Karpas-422 (cell line): ENCODE results near the gene ARL4A. TPM values are rescaled to one million over a fixed set of nuclear protein-coding genes. Genes with fewer than 3 reads are reported as not detected.
"Not testable (repeated sequence)": the region's sequence is repeated elsewhere in the genome, so short reads cannot be mapped to it uniquely, and the experiment has no call there.

ENCODE experiments used
- DNase-seq: peaks from one replicate; pipeline ENCODE4 v3.0.0-alpha.2; 2015
- H2AFZ ChIP-seq: fragments of 200-600 bp; sonication (generic); 2 replicates; pipeline ENCODE4 v1.6.1; 2014; ENCODE audit warnings: antibody characterized with exemption, low read length, mixed read lengths
- H3K27ac ChIP-seq: fragments of 200-600 bp; sonication (generic); 2 replicates; pipeline ENCODE4 v1.5.1; 2014; ENCODE audit warnings: mild to moderate bottlenecking, low read length, moderate library complexity
- H3K27me3 ChIP-seq: fragments of 200-600 bp; sonication (generic); 2 replicates; pipeline ENCODE4 v1.6.1; 2014; ENCODE audit warnings: low read length, mixed read lengths
- H3K36me3 ChIP-seq: fragments of 200-600 bp; sonication (generic); 2 replicates; pipeline ENCODE4 v1.6.1; 2014; ENCODE audit warnings: low read length, mixed read lengths; ENCODE audit not compliant: insufficient read depth
- H3K4me1 ChIP-seq: fragments of 200-600 bp; sonication (generic); 2 replicates; pipeline ENCODE4 v1.6.1; 2014; ENCODE audit warnings: mild to moderate bottlenecking, low read length, mixed read lengths
- H3K4me2 ChIP-seq: fragments of 200-600 bp; sonication (generic); 2 replicates; pipeline ENCODE4 v1.6.1; 2014; ENCODE audit warnings: low read length, low read depth, mild to moderate bottlenecking; ENCODE audit not compliant: poor library complexity, severe bottlenecking
- H3K4me3 ChIP-seq: fragments of 200-600 bp; sonication (generic); 2 replicates; pipeline ENCODE4 v1.5.1; 2014; ENCODE audit warnings: mild to moderate bottlenecking, antibody characterized with exemption, low read length, mixed read lengths
- H3K79me2 ChIP-seq: fragments of 200-600 bp; sonication (generic); 2 replicates; pipeline ENCODE4 v1.6.1; 2014; ENCODE audit warnings: mild to moderate bottlenecking, low read length, mixed read lengths
- H3K9ac ChIP-seq: fragments of 200-600 bp; sonication (generic); 2 replicates; pipeline ENCODE4 v1.6.0; 2014; ENCODE audit warnings: low read length
- H3K9me2 ChIP-seq: fragments of 200-600 bp; sonication (generic), shearing (Covaris generic); replicated peaks from 2 replicates; pipeline ENCODE4 v1.6.0; 2014; ENCODE audit warnings: mild to moderate bottlenecking, low read length, moderate library complexity; ENCODE audit not compliant: insufficient read depth
- H3K9me3 ChIP-seq: fragments of 300-700, 200-600 bp; sonication (generic); 2 replicates; pipeline ENCODE4 v1.6.1; 2014; ENCODE audit warnings: low read length, mixed read lengths
- H4K20me1 ChIP-seq: fragments of 200-600 bp; sonication (generic); 2 replicates; pipeline ENCODE4 v1.6.1; 2014; ENCODE audit warnings: mild to moderate bottlenecking, antibody characterized with exemption, low read length, low read depth; ENCODE audit not compliant: insufficient read depth
- total RNA-seq: library from RNA; depleted of rRNA; stranded (reverse); fragments of >200 nt; shearing (Covaris generic); gene quantifications from 2 replicates; pipeline ENCODE4 v1.2.3, GENCODE V29; 2014; ENCODE audit warnings: low replicate concordance

The ARL4A gene
- total RNA-seq, 1 experiment from 2014 or later, result not detected

- Histone ChIP-seq H3K4me2 (no peak overlapping the region), H2AFZ (no peak overlapping the region), H3K4me3 (no peak overlapping the region), H4K20me1 (no peaks in the 10 kb centered on the region), H3K27ac (no peak overlapping the region), H3K79me2 (no peaks in the 10 kb centered on the region), H3K9me3 (no peaks in the 10 kb centered on the region), H3K36me3 (no peaks in the 10 kb centered on the region), H3K9me2 (no peaks in the 10 kb centered on the region), H3K4me1 (no peaks in the 10 kb centered on the region), H3K27me3 (no peaks in the 10 kb centered on the region), H3K9ac (no peak overlapping the region)
- DNase-seq, result no peak
Observed at GRCh38 chr7:12643644-12644043, 43.8 kb upstream of the ARL4A start.

DNA sequence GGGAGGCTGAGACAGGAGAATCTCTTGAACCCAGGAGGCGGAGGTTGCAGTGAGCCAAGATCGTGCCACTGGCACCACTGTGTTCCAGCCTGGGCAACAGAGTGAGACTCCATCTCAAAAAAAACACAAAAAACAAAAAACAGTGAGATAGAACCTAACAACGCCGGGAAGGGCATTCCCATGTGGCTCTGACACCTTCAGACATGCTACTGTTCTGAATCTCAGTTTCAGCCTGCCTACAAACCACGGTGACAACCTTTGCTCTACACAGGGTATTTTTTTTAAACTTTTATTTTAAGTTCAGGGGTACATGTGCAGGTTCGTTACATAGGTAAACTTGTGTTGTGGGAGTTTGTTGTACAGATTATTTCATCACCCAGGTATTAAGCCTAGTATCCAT is 42.2 kb upstream of the ARL4A start:
- H3K27ac ChIP-seq, H3K36me3 ChIP-seq, H3K4me2 ChIP-seq, H3K27me3 ChIP-seq, H3K9me2 ChIP-seq, H3K4me3 ChIP-seq, H3K9me3 ChIP-seq, H2AFZ ChIP-seq, H4K20me1 ChIP-seq, DNase-seq, H3K4me1 ChIP-seq, H3K9ac ChIP-seq, H3K79me2 ChIP-seq: not testable (repeated sequence)

DNA sequence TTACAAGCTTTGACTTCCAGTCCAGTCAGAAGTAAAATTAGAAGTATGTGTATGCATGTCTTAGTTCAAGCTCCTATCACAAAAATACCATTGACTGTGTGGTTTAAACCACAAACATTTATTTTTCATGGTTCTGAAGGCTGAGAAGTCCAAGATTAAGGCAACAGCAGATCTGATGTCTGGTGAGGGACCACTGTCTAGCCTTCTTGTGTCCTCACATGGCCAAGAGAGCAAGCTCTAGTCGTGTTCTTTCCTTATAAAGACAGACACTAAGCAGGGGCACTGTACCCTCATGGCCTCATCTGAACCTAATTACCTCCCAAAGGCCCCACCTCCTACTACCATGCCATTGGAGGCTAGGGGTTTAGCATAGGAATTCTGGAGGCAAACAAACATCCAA is 41.3 kb upstream of the ARL4A start:
- no peaks in the 10 kb centered on the region for H3K79me2 ChIP-seq
- no peak overlapping the region for H3K4me2 ChIP-seq
- H2AFZ ChIP-seq, result no peak overlapping the region

GRCh38 chr7:12647364-12648219 is 39.8 kb upstream of the ARL4A start:
- Histone ChIP-seq H3K79me2 (no peaks in the 10 kb centered on the region), H3K27me3 (no peaks in the 10 kb centered on the region), H4K20me1 (no peaks in the 10 kb centered on the region), H3K4me3 (no peak overlapping the region), H3K9ac (no peak overlapping the region), H3K27ac (no peak overlapping the region), H3K9me2 (no peaks in the 10 kb centered on the region), H3K9me3 (no peaks in the 10 kb centered on the region), H3K4me1 (no peaks in the 10 kb centered on the region), H2AFZ (no peak overlapping the region), H3K4me2 (no peak overlapping the region), H3K36me3 (no peaks in the 10 kb centered on the region)
- no peak for DNase-seq

More for the DNA sequence above, 41.3 kb upstream of the ARL4A start:
- no peak for DNase-seq
- Histone ChIP-seq H3K36me3 (no peaks in the 10 kb centered on the region), H3K9ac (no peak overlapping the region), H3K27ac (no peak overlapping the region), H3K4me1 (no peaks in the 10 kb centered on the region), H3K4me3 (no peak overlapping the region), H3K9me2 (no peaks in the 10 kb centered on the region), H3K9me3 (no peaks in the 10 kb centered on the region), H4K20me1 (no peaks in the 10 kb centered on the region), H3K27me3 (no peaks in the 10 kb centered on the region)

DNA sequence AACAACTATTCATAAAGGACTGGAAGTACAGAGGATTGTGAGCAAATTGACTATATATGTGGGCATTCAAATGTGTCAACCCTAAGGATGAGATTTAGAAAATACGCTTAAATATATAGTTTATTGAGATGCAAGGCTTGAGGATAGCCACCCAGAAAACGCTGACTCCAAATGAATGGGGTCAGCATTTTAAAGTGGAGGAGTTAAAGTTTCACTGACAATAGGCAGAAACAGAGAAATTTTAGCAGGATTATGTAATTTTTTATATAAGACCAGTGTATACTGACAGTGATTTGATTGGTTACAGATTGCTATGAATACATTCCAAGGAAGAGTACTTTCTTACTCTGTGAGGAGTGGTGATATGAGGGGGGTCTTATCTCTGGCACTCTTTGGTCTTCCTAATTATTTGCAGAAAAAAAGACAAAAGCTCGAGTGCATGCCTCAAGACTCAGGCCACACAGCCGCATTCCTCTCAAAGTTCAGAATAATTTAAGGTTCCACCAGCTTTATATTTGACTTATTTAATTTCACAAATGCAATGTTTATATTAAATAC is 38.6 kb upstream of the ARL4A start:
- Histone ChIP-seq H3K9me2 (no peaks in the 10 kb centered on the region), H3K4me1 (no peaks in the 10 kb centered on the region), H4K20me1 (no peaks in the 10 kb centered on the region), H3K4me2 (no peak overlapping the region), H3K27me3 (no peaks in the 10 kb centered on the region; the same call in 1 of the 2 replicates), H3K9ac (no peak overlapping the region), H2AFZ (no peak overlapping the region), H3K36me3 (no peaks in the 10 kb centered on the region), H3K27ac (no peak overlapping the region), H3K9me3 (no peaks in the 10 kb centered on the region), H3K4me3 (no peak overlapping the region), H3K79me2 (no peaks in the 10 kb centered on the region)
- DNase-seq, result no peak

DNA sequence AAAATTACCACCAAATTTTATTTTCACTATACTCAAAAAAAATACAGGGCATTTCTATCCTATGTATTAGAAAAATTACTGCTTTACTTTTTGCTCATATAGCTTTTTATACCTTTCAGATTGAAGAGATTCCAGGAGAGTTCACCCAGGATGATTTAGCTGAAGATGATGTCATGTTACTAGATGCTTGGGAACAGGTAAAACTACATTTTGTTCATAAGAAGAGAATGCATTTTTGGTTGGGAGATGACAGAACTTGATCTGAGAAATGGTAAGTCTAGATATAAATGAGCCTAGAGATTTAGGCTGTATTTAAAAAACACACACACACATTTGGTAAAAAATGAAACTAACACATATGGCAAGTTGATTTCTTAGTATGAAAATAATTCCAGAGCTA is 38.1 kb upstream of the ARL4A start:
- H3K36me3 ChIP-seq, result no peaks in the 10 kb centered on the region
- H3K79me2 ChIP-seq, result no peaks in the 10 kb centered on the region
- no peaks in the 10 kb centered on the region for H3K9me3 ChIP-seq
- no peak for DNase-seq
- H3K9ac ChIP-seq, result no peak overlapping the region
- H3K27ac ChIP-seq, result no peak overlapping the region
- no peak overlapping the region for H2AFZ ChIP-seq
- H3K9me2 ChIP-seq, result no peaks in the 10 kb centered on the region
- H4K20me1 ChIP-seq, result no peaks in the 10 kb centered on the region
- no peaks in the 10 kb centered on the region; the same call in 1 of the 2 replicates for H3K27me3 ChIP-seq
- H3K4me1 ChIP-seq, result no peaks in the 10 kb centered on the region
- no peak overlapping the region for H3K4me3 ChIP-seq
- H3K4me2 ChIP-seq, result no peak overlapping the region

DNA sequence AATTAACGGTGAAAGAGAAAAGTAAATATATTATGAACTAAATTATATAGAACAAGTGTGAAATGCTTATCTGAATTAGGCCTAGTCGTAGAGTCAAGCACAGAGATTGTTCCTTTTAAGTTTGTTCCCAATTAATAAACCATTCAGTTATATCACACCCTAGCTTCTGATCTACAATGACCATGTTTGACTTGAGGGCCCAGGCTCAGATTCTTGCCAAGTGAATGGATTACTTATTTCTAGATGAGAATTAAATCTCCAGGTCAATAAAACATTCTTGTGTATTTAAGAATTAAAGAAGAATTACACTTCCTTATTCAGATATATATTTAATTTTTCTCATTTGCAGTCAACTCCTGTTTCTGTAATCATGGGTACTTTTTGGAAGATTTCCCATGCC is 37.4 kb upstream of the ARL4A start:
- no peak overlapping the region for H3K27ac ChIP-seq
- no peaks in the 10 kb centered on the region for H3K4me1 ChIP-seq
- DNase-seq, result no peak
- no peaks in the 10 kb centered on the region for H3K36me3 ChIP-seq
- H3K79me2 ChIP-seq, result no peaks in the 10 kb centered on the region
- H3K27me3 ChIP-seq, result no peaks in the 10 kb centered on the region; the same call in 1 of the 2 replicates
- H3K4me2 ChIP-seq, result no peak overlapping the region
- H3K9ac ChIP-seq, result no peak overlapping the region
- H4K20me1 ChIP-seq, result no peaks in the 10 kb centered on the region
- H3K9me2 ChIP-seq, result no peaks in the 10 kb centered on the region
- H3K4me3 ChIP-seq, result no peak overlapping the region
- H2AFZ ChIP-seq, result no peak overlapping the region
- no peaks in the 10 kb centered on the region for H3K9me3 ChIP-seq

- Histone ChIP-seq H2AFZ (no peak overlapping the region), H3K9me3 (no peaks in the 10 kb centered on the region), H3K36me3 (no peaks in the 10 kb centered on the region), H3K4me1 (no peaks in the 10 kb centered on the region), H3K4me3 (no peak overlapping the region), H3K27ac (no peak overlapping the region), H3K79me2 (no peaks in the 10 kb centered on the region), H3K27me3 (no peaks in the 10 kb centered on the region; the same call in 1 of the 2 replicates), H3K9me2 (no peaks in the 10 kb centered on the region), H3K9ac (no peak overlapping the region), H4K20me1 (no peaks in the 10 kb centered on the region), H3K4me2 (no peak overlapping the region)
- DNase-seq, result no peak
Observed at GRCh38 chr7:12653110-12653509, 34.3 kb upstream of the ARL4A start.
